Testis (tissue), 2 donors: ENCODE data around the gene FCGBP.
"Not testable (repeated sequence)": the region's sequence is repeated elsewhere in the genome, so short reads cannot be mapped to it uniquely, and the experiment has no call there.

Experiments used
- POLR2A ChIP-seq: fragments of 450-650 bp; IDR thresholded peaks from one replicate; pipeline ENCODE4 v1.6.1; 2017; ENCODE audit warnings: antibody characterized with exemption, mild to moderate bottlenecking, moderate library complexity
- TF ChIP-seq, protein P1 (sequence below), 3 experiments: fragments of 450-650 bp in 2 of 3; fragments of 200-600 bp in 1 of 3; sonication (generic) in 1 of 3; IDR thresholded peaks; one replicate each; pipeline ENCODE4 v1.5.1; 2016 to 2019; ENCODE audit warnings: antibody characterized with exemption in 3 of 3, mild to moderate bottlenecking in 2 of 3, moderate library complexity in 1 of 3

DNA sequence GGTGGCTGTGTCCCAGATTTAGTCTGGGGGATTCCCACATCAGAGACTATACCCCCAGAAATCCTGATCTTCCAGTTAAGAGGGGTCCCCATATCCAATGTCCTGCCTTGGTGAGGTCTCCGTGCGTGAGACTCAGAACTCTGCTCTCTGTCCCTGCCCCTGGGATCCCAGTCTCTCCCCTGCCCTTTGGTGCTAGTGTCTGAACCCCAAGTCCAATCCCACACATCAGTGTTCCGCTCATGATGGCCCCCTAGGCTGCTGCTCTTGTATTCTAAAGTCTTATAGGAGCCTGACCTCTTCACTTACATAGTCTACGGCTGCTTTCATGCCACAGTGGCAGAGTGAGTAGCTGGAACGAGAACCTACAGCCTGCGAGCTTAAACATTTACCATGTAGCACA is 35.6 kb downstream of the FCGBP start:
- TF ChIP-seq, protein P1, sequence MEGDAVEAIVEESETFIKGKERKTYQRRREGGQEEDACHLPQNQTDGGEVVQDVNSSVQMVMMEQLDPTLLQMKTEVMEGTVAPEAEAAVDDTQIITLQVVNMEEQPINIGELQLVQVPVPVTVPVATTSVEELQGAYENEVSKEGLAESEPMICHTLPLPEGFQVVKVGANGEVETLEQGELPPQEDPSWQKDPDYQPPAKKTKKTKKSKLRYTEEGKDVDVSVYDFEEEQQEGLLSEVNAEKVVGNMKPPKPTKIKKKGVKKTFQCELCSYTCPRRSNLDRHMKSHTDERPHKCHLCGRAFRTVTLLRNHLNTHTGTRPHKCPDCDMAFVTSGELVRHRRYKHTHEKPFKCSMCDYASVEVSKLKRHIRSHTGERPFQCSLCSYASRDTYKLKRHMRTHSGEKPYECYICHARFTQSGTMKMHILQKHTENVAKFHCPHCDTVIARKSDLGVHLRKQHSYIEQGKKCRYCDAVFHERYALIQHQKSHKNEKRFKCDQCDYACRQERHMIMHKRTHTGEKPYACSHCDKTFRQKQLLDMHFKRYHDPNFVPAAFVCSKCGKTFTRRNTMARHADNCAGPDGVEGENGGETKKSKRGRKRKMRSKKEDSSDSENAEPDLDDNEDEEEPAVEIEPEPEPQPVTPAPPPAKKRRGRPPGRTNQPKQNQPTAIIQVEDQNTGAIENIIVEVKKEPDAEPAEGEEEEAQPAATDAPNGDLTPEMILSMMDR (IDR thresholded peaks at IDR 0.05) = not testable (repeated sequence)
- not testable (repeated sequence) for TF ChIP-seq POLR2A
